ENCODE data around the gene RGS3. TPM values are rescaled to one million over a fixed set of nuclear protein-coding genes. Genes with fewer than 3 reads are reported as not detected.

RGS3 gene
- total RNA-seq, 1 experiment from 2014 or later, result 39.4 TPM

GRCh38 chr9:113600023-113600823 is 136.7 kb downstream of the RGS3 start:
- Histone ChIP-seq H3K9me3 (ENCODE audit: control insufficient read depth in 1 of 2, insufficient read depth in 1 of 2, low read depth in 1 of 2, low read length in 2 of 2) (no peaks in the 10 kb centered on the region), H4K20me1 (ENCODE audit: insufficient read depth) (no peaks in the 10 kb centered on the region), H3K4me2 (ENCODE audit: low read length) (no peak overlapping the region), H3K27me3 (ENCODE audit: insufficient read depth, low read length) (no peaks in the 10 kb centered on the region), H3K27ac (ENCODE audit: low read depth, low read length) (no peak overlapping the region), H3K9me2 (ENCODE audit: insufficient read depth) (no peaks in the 10 kb centered on the region), H3K4me1 (ENCODE audit: control insufficient read depth in 1 of 2, insufficient read depth in 2 of 2, low read length in 2 of 2) (peaks cover 20 to 43% of the 10 kb centered on the region in 2 experiments), H3K4me3 (replicated peaks in 1 of 2; ENCODE audit: low read depth in 1 of 2, low read length in 2 of 2) (no peak overlapping the region), H3K79me2 (ENCODE audit: insufficient read depth, low read length) (no peaks in the 10 kb centered on the region), H3K9ac (ENCODE audit: low read length) (no peak overlapping the region), H2AFZ (ENCODE audit: low read depth, low read length, poor library complexity, severe bottlenecking) (no peak overlapping the region), H3K36me3 (ENCODE audit: control insufficient read depth in 1 of 2, insufficient read depth in 2 of 2, low read length in 2 of 2) (peaks cover 0 to 2% of the 10 kb centered on the region in 2 experiments; a peak in 2 of 4 replicates)
- CTCF ChIA-PET, result interaction anchor here (1.0 to 3.9 kb wide), 2 partner anchors 8 to 10 kb away, joined by 3 to 23 read pairs; no protein-coding TSS in a partner anchor
- ATAC-seq, result no peak
- no peak for TF ChIP-seq ZNF274 (IDR thresholded peaks at IDR 0.05; ENCODE audit: low read depth, low read length)
- TF ChIP-seq MAX (IDR thresholded peaks at IDR 0.05), result no peak
- no peak for TF ChIP-seq EZH2 (IDR thresholded peaks at IDR 0.05)
- no peak for TF ChIP-seq CTCF (IDR thresholded peaks at IDR 0.05 in 2 of 3, conservative IDR thresholded peaks at IDR 0.05 in 1 of 3; ENCODE audit: borderline replicate concordance in 1 of 3, insufficient read depth in 1 of 3, low read depth in 2 of 3, low read length in 2 of 3)
- TF ChIP-seq SRF (IDR thresholded peaks at IDR 0.05; ENCODE audit: low read depth), result no peak
- TF ChIP-seq JUND (IDR thresholded peaks at IDR 0.05), result no peak
- no peak for TF ChIP-seq ZBTB33 (IDR thresholded peaks at IDR 0.05; ENCODE audit: extremely low read depth, insufficient replicate concordance, low read length)
- TF ChIP-seq POLR2AphosphoS5 (IDR thresholded peaks at IDR 0.05; ENCODE audit: low read depth, low read length), result no peak
- no peak for TF ChIP-seq CEBPB (IDR thresholded peaks at IDR 0.05; ENCODE audit: low read depth)
- RAD21 ChIA-PET (ENCODE audit: low non-redundant PET in 1 of 2, low total read pairs in 2 of 2, uncharacterized antibody in 2 of 2, unreplicated experiment in 2 of 2), result no interaction called here
- POLR2A ChIA-PET, result no interaction called here
- no peak for DNase-seq (ENCODE audit: low read depth, low spot score)
- intact Hi-C loops (cut with micrococcal nuclease), result no loop called here
- BruUV-seq (replicated peaks), result no TSS peak
